H9 (cell line): Measurements from ENCODE around the gene OAS2. TPM values are rescaled to one million over a fixed set of nuclear protein-coding genes. Genes with fewer than 3 reads are reported as not detected.

Experiments
- DNase-seq: peaks from one replicate; pipeline ENCODE4 v3.0.0-alpha.2; 2017
- H2AFZ ChIP-seq: one replicate; pipeline ENCODE4 v1.6.1; 2013; ENCODE audit warnings: mild to moderate bottlenecking, low read length, control low read depth, moderate library complexity
- H2AK5ac ChIP-seq: 2 replicates; pipeline ENCODE4 v1.6.1; 2013; ENCODE audit warnings: low read length, control low read depth, mixed read lengths; ENCODE audit not compliant: insufficient read length
- H2BK120ac ChIP-seq: one replicate; pipeline ENCODE4 v1.6.1; 2013; ENCODE audit warnings: low read depth, mild to moderate bottlenecking, low read length, control low read depth, inconsistent platforms; ENCODE audit not compliant: poor library complexity, severe bottlenecking
- H2BK12ac ChIP-seq: 2 replicates; pipeline ENCODE4 v1.6.1; 2013; ENCODE audit warnings: low read length, control low read depth, mixed read lengths, low read depth; ENCODE audit not compliant: insufficient read length
- H2BK15ac ChIP-seq: 2 replicates; pipeline ENCODE4 v1.6.1; 2013; ENCODE audit warnings: low read depth, low read length, control low read depth
- H2BK20ac ChIP-seq: one replicate; pipeline ENCODE4 v1.6.1; 2013; ENCODE audit warnings: low read depth, mild to moderate bottlenecking, low read length, control low read depth, inconsistent platforms; ENCODE audit not compliant: poor library complexity, severe bottlenecking
- H2BK5ac ChIP-seq: 2 replicates; pipeline ENCODE4 v1.6.1; 2013; ENCODE audit warnings: low read length, control low read depth, mixed read lengths; ENCODE audit not compliant: insufficient read length
- H3K14ac ChIP-seq: 2 replicates; pipeline ENCODE4 v1.6.1; 2013; ENCODE audit warnings: low read length, control low read depth; ENCODE audit not compliant: insufficient read depth
- H3K18ac ChIP-seq: 2 replicates; pipeline ENCODE4 v1.6.1; 2013; ENCODE audit warnings: low read depth, mild to moderate bottlenecking, mixed read lengths, low read length, control low read depth; ENCODE audit not compliant: insufficient read length
- H3K23ac ChIP-seq: 2 replicates; pipeline ENCODE4 v1.6.1; 2013; ENCODE audit warnings: low read length, control low read depth, mixed read lengths, low read depth; ENCODE audit not compliant: insufficient read length
- H3K23me2 ChIP-seq: 2 replicates; pipeline ENCODE4 v1.6.1; 2013; ENCODE audit warnings: low read depth, mild to moderate bottlenecking, mixed read lengths, low read length, control low read depth; ENCODE audit not compliant: insufficient read length, poor library complexity, severe bottlenecking
- H3K27ac ChIP-seq: 2 replicates; pipeline ENCODE4 v1.5.1; 2013; ENCODE audit warnings: low read length, control low read depth, mixed read lengths, low read depth; ENCODE audit not compliant: insufficient read length
- H3K27me3 ChIP-seq: 2 replicates; pipeline ENCODE4 v1.6.1; 2013; ENCODE audit warnings: low read length, control low read depth, inconsistent platforms; ENCODE audit not compliant: insufficient read depth
- H3K4ac ChIP-seq: 2 replicates; pipeline ENCODE4 v1.6.1; 2013; ENCODE audit warnings: low read depth, mild to moderate bottlenecking, control low read depth, inconsistent platforms, low read length, moderate library complexity
- H3K4me1 ChIP-seq: 2 replicates; pipeline ENCODE4 v1.6.1; 2013; ENCODE audit warnings: low read length, control low read depth, inconsistent platforms; ENCODE audit not compliant: insufficient read depth
- H3K4me2 ChIP-seq: 2 replicates; pipeline ENCODE4 v1.6.1; 2013; ENCODE audit warnings: low read length, control low read depth, mixed read lengths; ENCODE audit not compliant: insufficient read length, insufficient read depth
- H3K56ac ChIP-seq: 2 replicates; pipeline ENCODE4 v1.6.1; 2013; ENCODE audit warnings: low read depth, mild to moderate bottlenecking, mixed read lengths, low read length, control low read depth; ENCODE audit not compliant: insufficient read length
- H3K79me1 ChIP-seq: 2 replicates; pipeline ENCODE4 v1.6.1; 2013; ENCODE audit warnings: low read depth, mild to moderate bottlenecking, moderate library complexity, low read length, control low read depth, inconsistent platforms; ENCODE audit not compliant: insufficient read depth, poor library complexity, severe bottlenecking
- H3K79me2 ChIP-seq: 2 replicates; pipeline ENCODE4 v1.6.1; 2013; ENCODE audit warnings: low read length, control low read depth, inconsistent platforms; ENCODE audit not compliant: insufficient read depth
- H3K9ac ChIP-seq: 2 replicates; pipeline ENCODE4 v1.6.1; 2013; ENCODE audit warnings: low read length, control low read depth, mixed read lengths; ENCODE audit not compliant: insufficient read length; ENCODE audit errors: extremely low read depth
- H3K9me3 ChIP-seq: one replicate; pipeline ENCODE4 v1.6.1; 2013; ENCODE audit warnings: low read depth, low read length, inconsistent platforms; ENCODE audit not compliant: control insufficient read depth
- H3T11ph ChIP-seq: one replicate; pipeline ENCODE4 v1.6.1; 2013; ENCODE audit warnings: mild to moderate bottlenecking, low read length, control low read depth, inconsistent platforms
- H4K20me1 ChIP-seq: one replicate; pipeline ENCODE4 v1.6.1; 2013; ENCODE audit not compliant: control insufficient read depth, insufficient read length, insufficient read depth
- H4K5ac ChIP-seq: 2 replicates; pipeline ENCODE4 v1.6.1; 2013; ENCODE audit warnings: low read depth, mild to moderate bottlenecking, mixed read lengths, low read length, control low read depth; ENCODE audit not compliant: insufficient read length
- H4K8ac ChIP-seq: replicated peaks from 2 replicates; pipeline ENCODE4 v1.6.1; 2013; ENCODE audit warnings: low read length, control low read depth, mixed read lengths, low read depth; ENCODE audit not compliant: insufficient read length
- H4K91ac ChIP-seq: 2 replicates; pipeline ENCODE4 v1.6.1; 2013; ENCODE audit warnings: low read depth, mild to moderate bottlenecking, moderate library complexity, mixed read lengths, low read length, control low read depth; ENCODE audit not compliant: insufficient read length
- H3K27ac Mint-ChIP-seq, 3 experiments: 2 replicates in 2 of 3; 3 replicates in 1 of 3; pipeline ENCODE4 v1.8.0; 2020 to 2021; ENCODE audit warnings: mixed read lengths in 3 of 3, mild to moderate bottlenecking in 1 of 3, moderate library complexity in 1 of 3
- H3K27me3 Mint-ChIP-seq: 2 replicates; pipeline ENCODE4 v1.8.0; 2021; ENCODE audit warnings: low read depth, mild to moderate bottlenecking, moderate library complexity, mixed read lengths
- H3K36me3 Mint-ChIP-seq, 3 experiments: 2 replicates in 2 of 3; 3 replicates in 1 of 3; pipeline ENCODE4 v1.8.0; 2020 to 2021; ENCODE audit warnings: low read depth in 3 of 3, mixed read lengths in 3 of 3; ENCODE audit not compliant: insufficient read depth in 1 of 3
- H3K4me1 Mint-ChIP-seq, 2 experiments: 2 replicates each; pipeline ENCODE4 v1.8.0; 2020; ENCODE audit warnings: mixed read lengths in 2 of 2
- H3K4me3 Mint-ChIP-seq, 2 experiments: 2 replicates in 1 of 2; 3 replicates in 1 of 2; pipeline ENCODE4 v1.8.0; 2020 to 2021; ENCODE audit warnings: mild to moderate bottlenecking in 2 of 2, mixed read lengths in 2 of 2, moderate library complexity in 1 of 2
- H3K9me3 Mint-ChIP-seq, 2 experiments: 2 replicates in 1 of 2; 3 replicates in 1 of 2; pipeline ENCODE4 v1.8.0; 2020; ENCODE audit warnings: mild to moderate bottlenecking in 2 of 2, mixed read lengths in 2 of 2, moderate library complexity in 1 of 2
- WGBS: extraction: QIAGEN DNeasy Blood & Tissue Kit; methylation state at CpG from one replicate; pipeline ENCODE4 v1.1.7; 2013; ENCODE audit warnings: missing lambda C conversion rate, low lambda C conversion rate, mixed read lengths; ENCODE audit not compliant: insufficient read length; ENCODE audit errors: extremely low coverage; 5-methylcytosine and 5-hydroxymethylcytosine counted together
- total RNA-seq: library from RNA; stranded (reverse); gene quantifications from 2 replicates; pipeline ENCODE4 v1.2.1, GENCODE V29; 2021
- TF ChIP-seq, protein P1 (sequence below): fragments of 200-600 bp; sonication (generic); conservative IDR thresholded peaks from 3 replicates; pipeline ENCODE4 v1.8.0; 2021; ENCODE audit warnings: antibody characterized with exemption, mild to moderate bottlenecking

Gene OAS2
- total RNA-seq, 1 experiment from 2014 or later: not detected

DNA sequence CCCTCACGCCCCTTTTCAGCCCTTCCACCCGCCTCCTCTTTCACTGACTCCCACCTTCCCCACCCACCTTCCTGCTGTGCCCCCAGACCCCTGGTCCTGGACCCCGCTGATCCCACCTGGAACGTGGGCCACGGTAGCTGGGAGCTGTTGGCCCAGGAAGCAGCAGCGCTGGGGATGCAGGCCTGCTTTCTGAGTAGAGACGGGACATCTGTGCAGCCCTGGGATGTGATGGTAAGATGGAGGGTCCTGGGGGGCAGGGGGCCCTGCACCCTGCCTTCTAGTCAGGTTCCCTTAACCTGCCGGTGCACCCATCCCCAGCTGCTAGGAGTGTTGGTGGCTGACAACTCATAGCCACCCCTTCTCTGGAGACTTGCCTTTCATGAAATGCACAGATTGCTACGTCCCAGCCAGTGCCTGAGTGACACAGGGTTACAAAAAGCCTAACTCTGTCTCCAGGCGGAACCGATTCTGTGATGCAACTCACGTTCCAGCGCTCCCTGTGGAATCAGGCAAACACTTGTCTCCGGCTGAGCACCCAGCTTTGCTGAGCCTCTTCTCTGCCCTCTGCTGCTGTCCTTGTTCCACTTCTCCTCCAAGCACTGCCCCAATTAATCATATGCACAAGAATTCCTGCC, 15.0 kb upstream of the OAS2 start:
- Histone ChIP-seq H3K4me1 (no peaks in the 10 kb centered on the region), H3K56ac (no peak overlapping the region), H4K8ac (no peak overlapping the region), H2BK120ac (no peak overlapping the region), H3K79me2 (no peaks in the 10 kb centered on the region), H3K9ac (no peak overlapping the region), H3K27me3 (no peaks in the 10 kb centered on the region), H3K18ac (no peak overlapping the region), H4K91ac (no peak overlapping the region), H3K23me2 (peaks cover 3% of the 10 kb centered on the region), H4K20me1 (no peaks in the 10 kb centered on the region), H3K79me1 (no peaks in the 10 kb centered on the region), H3K27ac (no peak overlapping the region), H3K14ac (no peak overlapping the region), H2AK5ac (no peak overlapping the region), H2BK20ac (no peak overlapping the region), H3K9me3 (no peaks in the 10 kb centered on the region), H3K23ac (no peak overlapping the region), H2BK5ac (no peak overlapping the region), H3K4me2 (no peak overlapping the region), H2BK12ac (no peak overlapping the region), H2AFZ (no peak overlapping the region), H2BK15ac (no peak overlapping the region), H4K5ac (no peak overlapping the region), H3K4ac (no peak overlapping the region), H3T11ph (no peak overlapping the region)
- peaks cover 18% of the 10 kb centered on the region for H3K27me3 Mint-ChIP-seq
- H3K27ac Mint-ChIP-seq: no peak overlapping the region
- TF ChIP-seq, protein P1, sequence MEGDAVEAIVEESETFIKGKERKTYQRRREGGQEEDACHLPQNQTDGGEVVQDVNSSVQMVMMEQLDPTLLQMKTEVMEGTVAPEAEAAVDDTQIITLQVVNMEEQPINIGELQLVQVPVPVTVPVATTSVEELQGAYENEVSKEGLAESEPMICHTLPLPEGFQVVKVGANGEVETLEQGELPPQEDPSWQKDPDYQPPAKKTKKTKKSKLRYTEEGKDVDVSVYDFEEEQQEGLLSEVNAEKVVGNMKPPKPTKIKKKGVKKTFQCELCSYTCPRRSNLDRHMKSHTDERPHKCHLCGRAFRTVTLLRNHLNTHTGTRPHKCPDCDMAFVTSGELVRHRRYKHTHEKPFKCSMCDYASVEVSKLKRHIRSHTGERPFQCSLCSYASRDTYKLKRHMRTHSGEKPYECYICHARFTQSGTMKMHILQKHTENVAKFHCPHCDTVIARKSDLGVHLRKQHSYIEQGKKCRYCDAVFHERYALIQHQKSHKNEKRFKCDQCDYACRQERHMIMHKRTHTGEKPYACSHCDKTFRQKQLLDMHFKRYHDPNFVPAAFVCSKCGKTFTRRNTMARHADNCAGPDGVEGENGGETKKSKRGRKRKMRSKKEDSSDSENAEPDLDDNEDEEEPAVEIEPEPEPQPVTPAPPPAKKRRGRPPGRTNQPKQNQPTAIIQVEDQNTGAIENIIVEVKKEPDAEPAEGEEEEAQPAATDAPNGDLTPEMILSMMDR: no peak
- H3K36me3 Mint-ChIP-seq: peaks cover 6 to 12% (median 10%) of the 10 kb centered on the region in 3 experiments; a peak in 5 of 7 replicates
- no peak overlapping the region for H3K4me3 Mint-ChIP-seq
- peaks cover 15 to 28% of the 10 kb centered on the region in 2 experiments for H3K9me3 Mint-ChIP-seq
- no CpG with 5 or more reads among the region's 14 CpGs for WGBS
- no peak for DNase-seq
- H3K4me1 Mint-ChIP-seq: peaks cover 0 to 2% of the 10 kb centered on the region in 2 experiments; a peak in 1 of 4 replicates
